IMR-90 (cell line): ENCODE data around the gene DEUP1. TPM values are rescaled to one million over a fixed set of nuclear protein-coding genes. Genes with fewer than 3 reads are reported as not detected.

ENCODE experiments used
- ATAC-seq: fragments of 200-7000 bp; cut with Tn5 transposase; 2 replicates; pipeline ENCODE4 v1.9.1; 2020; ENCODE audit warnings: low read depth, mild to moderate bottlenecking, moderate library complexity
- BruUV-seq: library from RNA; stranded (reverse); fragments of 400-500 nt; replicated peaks from 2 replicates; lab custom pipeline; 2021; lab: Mats Ljungman, UMichigan
- CTCF ChIA-PET: fragments of 300-600 bp; formaldehyde crosslinking; extraction: SDS; loops from one replicate; lab custom pipeline; 2021; ENCODE audit warnings: antibody characterized with exemption; lab: Yijun Ruan, JAX
- POLR2A ChIA-PET: fragments of 300-600 bp; sonication (Branson Sonifier 250); formaldehyde crosslinking; loops from one replicate; lab custom pipeline; 2022; ENCODE audit warnings: antibody characterized with exemption; ENCODE audit not compliant: unreplicated experiment; lab: Charles Lee
- DNase-seq: peaks from one replicate; pipeline ENCODE4 v3.0.0; 2013
- H2AFZ ChIP-seq: replicated peaks from 2 replicates; pipeline ENCODE3; 2013; ENCODE audit warnings: low read length, mild to moderate bottlenecking; ENCODE audit not compliant: poor library complexity
- H2AK5ac ChIP-seq: 2 replicates; pipeline ENCODE4 v1.6.1; 2013; ENCODE audit warnings: low read depth, low read length, inconsistent platforms
- H2AK9ac ChIP-seq: replicated peaks from 2 replicates; pipeline ENCODE3; 2013; ENCODE audit warnings: mild to moderate bottlenecking, low read depth, low read length, moderate library complexity; ENCODE audit not compliant: poor library complexity
- H2BK120ac ChIP-seq: 2 replicates; pipeline ENCODE4 v1.6.1; 2013; ENCODE audit warnings: low read depth, low read length, inconsistent platforms
- H2BK15ac ChIP-seq: 3 replicates; pipeline ENCODE4 v1.6.1; 2013; ENCODE audit warnings: low read depth, low read length, inconsistent platforms
- H2BK20ac ChIP-seq: 2 replicates; pipeline ENCODE4 v1.6.1; 2013; ENCODE audit warnings: low read depth, mild to moderate bottlenecking, inconsistent platforms, low read length, moderate library complexity
- H2BK5ac ChIP-seq: 2 replicates; pipeline ENCODE4 v1.6.1; 2013; ENCODE audit warnings: mild to moderate bottlenecking, low read depth, low read length, inconsistent platforms; ENCODE audit not compliant: poor library complexity, severe bottlenecking
- H3K14ac ChIP-seq: replicated peaks from 2 replicates; pipeline ENCODE4 v1.6.1; 2013; ENCODE audit warnings: low read depth, low read length, inconsistent platforms
- H3K18ac ChIP-seq: 2 replicates; pipeline ENCODE4 v1.6.1; 2013; ENCODE audit warnings: low read depth, low read length, control low read depth
- H3K23ac ChIP-seq: 2 replicates; pipeline ENCODE4 v1.6.1; 2013; ENCODE audit warnings: low read depth, low read length, inconsistent platforms
- H3K27ac ChIP-seq: 2 replicates; pipeline ENCODE4 v1.5.1; 2013; ENCODE audit warnings: mild to moderate bottlenecking, control low read depth, low read length; ENCODE audit not compliant: insufficient read depth
- H3K27me3 ChIP-seq: 2 replicates; pipeline ENCODE4 v1.6.1; 2013; ENCODE audit warnings: low read length; ENCODE audit not compliant: control insufficient read depth, insufficient read depth
- H3K36me3 ChIP-seq: 2 replicates; pipeline ENCODE4 v1.6.1; 2013; ENCODE audit warnings: low read length, mixed read lengths; ENCODE audit not compliant: control insufficient read depth, insufficient read depth
- H3K4ac ChIP-seq: 2 replicates; pipeline ENCODE4 v1.6.1; 2013; ENCODE audit warnings: low read depth, low read length, inconsistent platforms
- H3K4me1 ChIP-seq: 2 replicates; pipeline ENCODE4 v1.6.1; 2013; ENCODE audit warnings: low read length, mixed read lengths; ENCODE audit not compliant: control insufficient read depth, insufficient read depth
- H3K4me2 ChIP-seq: 2 replicates; pipeline ENCODE4 v1.6.1; 2013; ENCODE audit warnings: low read depth, mild to moderate bottlenecking, control low read depth, low read length, moderate library complexity
- H3K4me3 ChIP-seq: 2 replicates; pipeline ENCODE4 v1.5.1; 2013; ENCODE audit warnings: low read depth, mild to moderate bottlenecking, control low read depth, low read length, moderate library complexity; ENCODE audit not compliant: insufficient read depth
- H3K56ac ChIP-seq: 2 replicates; pipeline ENCODE4 v1.6.1; 2013; ENCODE audit warnings: low read length, inconsistent platforms; ENCODE audit not compliant: insufficient read depth; ENCODE audit errors: extremely low read depth
- H3K79me1 ChIP-seq, 2 experiments: 2 replicates each; pipeline ENCODE4 v1.6.1; 2013; ENCODE audit warnings: low read length in 2 of 2, inconsistent platforms in 1 of 2, low read depth in 1 of 2
- H3K9ac ChIP-seq: 2 replicates; pipeline ENCODE4 v1.6.1; 2013; ENCODE audit warnings: low read depth, low read length, control low read depth
- H3K9me1 ChIP-seq: 2 replicates; pipeline ENCODE4 v1.6.1; 2013; ENCODE audit warnings: low read length, inconsistent platforms; ENCODE audit not compliant: insufficient read depth
- H3K9me3 ChIP-seq: 2 replicates; pipeline ENCODE4 v1.6.1; 2013; ENCODE audit warnings: low read length; ENCODE audit not compliant: control insufficient read depth, insufficient read depth
- H4K20me1 ChIP-seq: 2 replicates; pipeline ENCODE4 v1.6.1; 2013; ENCODE audit warnings: low read length, inconsistent platforms; ENCODE audit not compliant: insufficient read depth
- H4K5ac ChIP-seq: 2 replicates; pipeline ENCODE4 v1.6.1; 2013; ENCODE audit warnings: mild to moderate bottlenecking, low read depth, low read length, control low read depth
- H4K8ac ChIP-seq, 2 experiments: 2 replicates each; pipeline ENCODE4 v1.6.1; 2013; ENCODE audit warnings: low read depth in 2 of 2, low read length in 2 of 2, control low read depth in 1 of 2, inconsistent platforms in 1 of 2
- H4K91ac ChIP-seq: 2 replicates; pipeline ENCODE4 v1.6.1; 2013; ENCODE audit warnings: low read depth, low read length, inconsistent platforms; ENCODE audit not compliant: insufficient read depth
- BHLHE40 ChIP-seq: fragments of 150-350 bp; IDR thresholded peaks from 2 replicates; pipeline ENCODE4 v1.6.1; 2016; ENCODE audit warnings: mild to moderate bottlenecking, low read depth, low read length
- CEBPB ChIP-seq: IDR thresholded peaks from 2 replicates; pipeline ENCODE4 v1.6.1; 2012; ENCODE audit warnings: low read depth, low read length, improper control_type of control experiment
- CHD1 ChIP-seq: IDR thresholded peaks from 2 replicates; pipeline ENCODE4 v1.6.1; 2012; ENCODE audit warnings: low read depth, low read length, improper control_type of control experiment
- CTCF ChIP-seq: conservative IDR thresholded peaks from 2 replicates; pipeline ENCODE4 v1.5.1; 2012; ENCODE audit warnings: mild to moderate bottlenecking, low read depth, low read length, improper control_type of control experiment
- ELK1 ChIP-seq: fragments of 150-350 bp; IDR thresholded peaks from 2 replicates; pipeline ENCODE4 v1.6.1; 2016; ENCODE audit warnings: low read depth, mild to moderate bottlenecking, low read length, moderate library complexity, borderline replicate concordance
- FOS ChIP-seq: fragments of 150-350 bp; IDR thresholded peaks from 2 replicates; pipeline ENCODE4 v1.6.1; 2016; ENCODE audit warnings: low read depth, low read length
- MAFK ChIP-seq: IDR thresholded peaks from 2 replicates; pipeline ENCODE4 v1.6.1; 2012; ENCODE audit warnings: low read depth, low read length, improper control_type of control experiment
- MAZ ChIP-seq: IDR thresholded peaks from 2 replicates; pipeline ENCODE4 v1.6.1; 2012; ENCODE audit warnings: low read depth, mild to moderate bottlenecking, low read length, improper control_type of control experiment, moderate library complexity, borderline replicate concordance
- MXI1 ChIP-seq: IDR thresholded peaks from 2 replicates; pipeline ENCODE4 v1.6.1; 2012; ENCODE audit warnings: low read depth, mild to moderate bottlenecking, low read length, moderate library complexity, borderline replicate concordance
- NFE2L2 ChIP-seq: fragments of 150-350 bp; IDR thresholded peaks from 2 replicates; pipeline ENCODE4 v1.6.1; 2016; ENCODE audit warnings: low read depth, mild to moderate bottlenecking, low read length
- POLR2A ChIP-seq: IDR thresholded peaks from 2 replicates; pipeline ENCODE4 v1.6.1; 2012; ENCODE audit warnings: mild to moderate bottlenecking, low read depth, low read length
- RAD21 ChIP-seq: IDR thresholded peaks from 2 replicates; pipeline ENCODE4 v1.6.1; 2012; ENCODE audit warnings: low read length, improper control_type of control experiment
- RCOR1 ChIP-seq: IDR thresholded peaks from 2 replicates; pipeline ENCODE4 v1.6.1; 2012; ENCODE audit warnings: mild to moderate bottlenecking, low read length, improper control_type of control experiment; ENCODE audit not compliant: insufficient replicate concordance
- RFX5 ChIP-seq: IDR thresholded peaks from 2 replicates; pipeline ENCODE4 v1.8.0; 2012; ENCODE audit warnings: low read depth, mild to moderate bottlenecking, low read length, moderate library complexity
- SMC3 ChIP-seq: fragments of 150-350 bp; IDR thresholded peaks from 2 replicates; pipeline ENCODE4 v1.6.1; 2016; ENCODE audit warnings: low read depth, mild to moderate bottlenecking, antibody characterized with exemption, low read length, moderate library complexity
- USF2 ChIP-seq: fragments of 150-350 bp; IDR thresholded peaks from 2 replicates; pipeline ENCODE4 v1.6.1; 2017; ENCODE audit warnings: mild to moderate bottlenecking, antibody characterized with exemption, low read length, low read depth
- WGBS, 2 experiments: methylation state at CpG; one replicate each; pipeline versions ENCODE4 v1.1.5 to v1.1.7; 2013; ENCODE audit warnings: missing lambda C conversion rate in 2 of 2; ENCODE audit not compliant: insufficient read length in 1 of 2; ENCODE audit errors: extremely low coverage in 2 of 2; 5-methylcytosine and 5-hydroxymethylcytosine counted together
- dilution Hi-C: fragments of 300-500 bp; cut with HindIII; formaldehyde crosslinking; loops from one replicate; pipeline ENCODE4 v1.14.3; 2018; ENCODE audit warnings: low sequenced_read_pairs; ENCODE audit not compliant: unreplicated experiment
- in situ Hi-C: fragments of 300-500 bp; cut with MboI; formaldehyde crosslinking; loops from 3 replicates; pipeline ENCODE4 v1.14.3; 2019; ENCODE audit warnings: low sequenced_read_pairs, inconsistent platforms, mixed read lengths
- intact Hi-C: fragments of 100-400 bp; cut with micrococcal nuclease; formaldehyde crosslinking; loops from 2 replicates; pipeline ENCODE4 v1.10.0; 2022
- polyA plus RNA-seq, 3 experiments: library from polyadenylated mRNA; depleted of rRNA; stranded (reverse); fragments of >200 nt; gene quantifications; 2 replicates each; pipeline ENCODE4 v1.2.3, GENCODE V29; 2012; ENCODE audit warnings: low replicate concordance in 1 of 3
- total RNA-seq: library from RNA; depleted of rRNA; stranded (reverse); fragments of >200 nt; gene quantifications from 2 replicates; pipeline ENCODE4 v1.2.3, GENCODE V29; 2012

DEUP1 gene
- total and polyA plus RNA-seq, 2 of the 4 experiments (the other 2 are of a cell fraction): not detected

GRCh38 chr11:93350835-93351234, 20.3 kb downstream of the DEUP1 start:
- Histone ChIP-seq H3K27me3 (no peaks in the 10 kb centered on the region), H4K8ac (no peak overlapping the region), H2AK9ac (no peak overlapping the region), H4K20me1 (no peaks in the 10 kb centered on the region), H3K4me1 (no peaks in the 10 kb centered on the region), H3K9me1 (no peaks in the 10 kb centered on the region), H3K4me3 (no peak overlapping the region), H3K18ac (no peak overlapping the region), H3K56ac (no peak overlapping the region), H3K9me3 (no peaks in the 10 kb centered on the region), H2BK5ac (no peak overlapping the region), H3K36me3 (no peaks in the 10 kb centered on the region), H2AFZ (no peak overlapping the region), H2BK15ac (no peak overlapping the region), H3K79me1 (no peaks in the 10 kb centered on the region), H2BK120ac (no peak overlapping the region), H4K91ac (no peak overlapping the region), H2AK5ac (no peak overlapping the region), H3K9ac (no peak overlapping the region), H3K4me2 (no peak overlapping the region), H3K23ac (no peak overlapping the region), H3K14ac (no peak overlapping the region), H3K27ac (no peak overlapping the region), H4K5ac (no peak overlapping the region), H2BK20ac (no peak overlapping the region), H3K4ac (no peak overlapping the region)
- POLR2A ChIA-PET: no interaction called here
- dilution Hi-C loops: no loop called here
- intact Hi-C loops: no loop called here
- in situ Hi-C loops: no loop called here
- no CpG with 5 or more reads among the region's 6 CpGs for WGBS, 2 experiments
- TF ChIP-seq USF2: no peak
- TF ChIP-seq ELK1: no peak
- TF ChIP-seq CHD1: no peak
- no peak for TF ChIP-seq CTCF
- TF ChIP-seq SMC3: no peak
- TF ChIP-seq RFX5: no peak
- no peak for TF ChIP-seq RCOR1
- TF ChIP-seq MAFK: no peak
- no peak for TF ChIP-seq POLR2A
- no peak for TF ChIP-seq BHLHE40
- no peak for TF ChIP-seq MAZ
- no peak for TF ChIP-seq MXI1
- no peak for TF ChIP-seq NFE2L2
- TF ChIP-seq FOS: no peak
- TF ChIP-seq CEBPB: no peak
- no peak for TF ChIP-seq RAD21
- BruUV-seq: no TSS peak
- CTCF ChIA-PET: interaction anchor here (0.6 kb wide), 1 partner anchor 1878 kb away, joined by 3 read pairs; no protein-coding TSS in a partner anchor
- ATAC-seq: no peak
- DNase-seq: no peak
